RWPE2 (cell line): ENCODE measurements around the gene SRGAP1.

Source experiments
- ATAC-seq: fragments of 200-7000 bp; cut with Tn5 transposase; 3 replicates; pipeline ENCODE4 v1.9.1; 2021; ENCODE audit warnings: low read depth
- DNase-seq: peaks from one replicate; pipeline ENCODE4 v3.0.0-alpha.2; 2020; ENCODE audit warnings: low spot score
- H3K27ac ChIP-seq: fragments of 450-650 bp; 2 replicates; pipeline ENCODE4 v1.5.1; 2017; ENCODE audit warnings: mild to moderate bottlenecking; ENCODE audit not compliant: poor library complexity, severe bottlenecking
- H3K27me3 ChIP-seq: fragments of 250-450 bp; sonication (Bioruptor Pico); 2 replicates; pipeline ENCODE4 v1.5.1; 2021; ENCODE audit warnings: mild to moderate bottlenecking, moderate library complexity; ENCODE audit not compliant: insufficient read depth, poor library complexity, severe bottlenecking
- H3K36me3 ChIP-seq: fragments of 250-450 bp; sonication (Bioruptor Pico); 2 replicates; pipeline ENCODE4 v1.5.1; 2020; ENCODE audit warnings: low read depth, mild to moderate bottlenecking, moderate library complexity
- H3K4me1 ChIP-seq: fragments of 250-450 bp; sonication (Bioruptor Pico); 2 replicates; pipeline ENCODE4 v1.5.1; 2021; ENCODE audit warnings: mild to moderate bottlenecking, moderate library complexity; ENCODE audit not compliant: insufficient read depth, poor library complexity, severe bottlenecking
- H3K4me3 ChIP-seq: fragments of 250-450 bp; sonication (Bioruptor Pico); 2 replicates; pipeline ENCODE4 v1.5.1; 2021; ENCODE audit warnings: mild to moderate bottlenecking, moderate library complexity; ENCODE audit not compliant: severe bottlenecking
- H3K9me3 ChIP-seq: fragments of 250-450 bp; sonication (Bioruptor Pico); 2 replicates; pipeline ENCODE4 v1.5.1; 2021; ENCODE audit warnings: mild to moderate bottlenecking, moderate library complexity; ENCODE audit not compliant: severe bottlenecking
- TF ChIP-seq, protein P1 (sequence below): fragments of 450-650 bp; IDR thresholded peaks from one replicate; pipeline ENCODE4 v1.5.1; 2017; ENCODE audit warnings: mild to moderate bottlenecking, moderate library complexity; ENCODE audit not compliant: poor library complexity, severe bottlenecking

Gene SRGAP1

DNA sequence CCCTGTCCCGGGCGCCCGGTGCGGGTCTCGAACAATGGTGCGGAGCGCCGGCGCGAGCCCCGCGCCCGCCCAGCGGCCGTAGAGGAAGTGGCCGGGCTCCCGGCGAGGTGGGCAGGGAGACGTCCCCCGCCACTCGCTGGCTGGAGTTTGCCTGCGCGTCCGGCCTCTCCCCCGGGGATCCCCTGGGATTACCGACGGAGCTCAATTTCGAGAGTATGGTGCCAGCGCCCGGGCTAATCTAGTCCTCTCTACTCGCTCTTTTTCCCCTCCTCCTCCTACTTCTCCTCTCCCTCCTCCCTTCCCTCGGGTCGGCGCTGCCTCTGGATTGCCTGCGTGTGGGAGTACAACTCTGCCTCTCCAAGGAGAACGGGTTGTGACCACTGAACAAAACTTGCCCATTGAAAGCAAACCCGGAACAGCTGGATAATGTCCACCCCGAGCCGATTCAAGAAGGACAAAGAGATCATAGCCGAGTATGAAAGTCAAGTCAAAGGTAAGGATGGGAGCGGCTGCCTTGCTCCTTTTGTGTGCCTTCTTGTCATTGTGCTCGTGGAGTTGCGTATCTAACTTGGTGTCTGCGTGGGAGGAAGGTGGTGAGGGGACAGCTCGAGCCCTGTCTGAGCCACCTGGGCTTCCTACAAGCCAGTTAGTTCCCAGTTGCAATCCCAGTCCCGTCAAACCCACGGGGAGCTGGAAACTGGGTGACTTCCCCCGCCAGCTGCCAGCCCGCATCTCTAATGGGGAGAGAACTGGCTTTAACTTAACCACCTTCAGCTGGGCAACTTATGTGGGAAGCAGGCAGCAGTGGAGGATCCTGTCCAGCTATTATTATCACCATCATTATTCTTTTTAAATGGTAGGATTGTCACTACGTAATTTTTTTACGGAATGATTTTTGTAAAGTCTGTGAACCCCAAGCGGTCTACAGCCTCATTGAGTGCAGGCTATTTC, at the start of gene SRGAP1:
Gene SRGAP1, plus strand, starts transcription at position 310 of the 951 bp plus-strand sequence. Its CDS starts 117 bp downstream, at position 427.
- Histone ChIP-seq H3K9me3 (no peaks in the 10 kb centered on the region), H3K4me3 (peak within 1 kb of the TSS; percentile 73), H3K4me1 (peaks cover 26% of the 10 kb centered on the region), H3K27me3 (no peaks in the 10 kb centered on the region), H3K27ac (peak within 1 kb of the TSS; percentile 84), H3K36me3 (peaks cover 5% of the 10 kb centered on the region; the same call in 1 of the 2 replicates)
- TF ChIP-seq, protein P1, sequence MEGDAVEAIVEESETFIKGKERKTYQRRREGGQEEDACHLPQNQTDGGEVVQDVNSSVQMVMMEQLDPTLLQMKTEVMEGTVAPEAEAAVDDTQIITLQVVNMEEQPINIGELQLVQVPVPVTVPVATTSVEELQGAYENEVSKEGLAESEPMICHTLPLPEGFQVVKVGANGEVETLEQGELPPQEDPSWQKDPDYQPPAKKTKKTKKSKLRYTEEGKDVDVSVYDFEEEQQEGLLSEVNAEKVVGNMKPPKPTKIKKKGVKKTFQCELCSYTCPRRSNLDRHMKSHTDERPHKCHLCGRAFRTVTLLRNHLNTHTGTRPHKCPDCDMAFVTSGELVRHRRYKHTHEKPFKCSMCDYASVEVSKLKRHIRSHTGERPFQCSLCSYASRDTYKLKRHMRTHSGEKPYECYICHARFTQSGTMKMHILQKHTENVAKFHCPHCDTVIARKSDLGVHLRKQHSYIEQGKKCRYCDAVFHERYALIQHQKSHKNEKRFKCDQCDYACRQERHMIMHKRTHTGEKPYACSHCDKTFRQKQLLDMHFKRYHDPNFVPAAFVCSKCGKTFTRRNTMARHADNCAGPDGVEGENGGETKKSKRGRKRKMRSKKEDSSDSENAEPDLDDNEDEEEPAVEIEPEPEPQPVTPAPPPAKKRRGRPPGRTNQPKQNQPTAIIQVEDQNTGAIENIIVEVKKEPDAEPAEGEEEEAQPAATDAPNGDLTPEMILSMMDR: no peak
- DNase-seq: peak; percentile 67
- peak; percentile 7 for ATAC-seq

DNA sequence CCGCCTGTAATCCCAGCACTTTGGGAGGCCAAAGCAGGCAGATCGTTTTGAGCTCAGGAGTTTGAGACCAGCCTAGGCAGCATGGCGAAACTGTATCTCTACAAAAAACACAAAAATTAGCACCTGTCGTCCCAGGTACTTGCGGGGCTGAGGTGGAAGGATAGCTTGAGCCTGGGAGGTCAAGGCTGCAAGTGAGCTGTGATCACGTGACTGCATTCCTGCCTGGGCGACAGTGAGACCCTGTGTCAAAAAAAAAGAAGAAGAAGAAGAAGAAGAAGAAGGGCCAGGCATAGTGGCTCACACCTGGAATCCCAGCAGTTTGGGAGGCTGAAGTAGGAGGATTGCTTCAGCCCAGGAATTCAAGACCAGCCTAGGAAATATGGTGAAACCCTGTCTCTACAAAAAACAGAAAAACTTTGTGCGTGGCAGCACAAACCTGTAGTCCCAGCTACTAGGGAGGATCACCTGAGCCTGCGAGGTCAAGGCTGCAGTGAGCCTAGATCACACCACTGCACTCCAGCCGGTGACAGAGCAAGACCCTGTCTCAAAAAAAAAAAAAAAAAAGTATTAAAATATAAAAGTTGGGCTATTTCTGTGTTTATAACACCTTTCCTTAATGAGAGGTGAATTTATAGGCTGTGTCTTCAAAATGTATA, 49.3 kb upstream of the SRGAP1 start:
- H3K9me3 ChIP-seq: no peaks in the 10 kb centered on the region
- DNase-seq (no peak), ATAC-seq (no peak)
- peaks cover 20% of the 10 kb centered on the region for H3K36me3 ChIP-seq
- H3K27ac ChIP-seq: no peak overlapping the region
- TF ChIP-seq, protein P1: no peak
- no peaks in the 10 kb centered on the region for H3K27me3 ChIP-seq
- H3K4me1 ChIP-seq: no peaks in the 10 kb centered on the region
- H3K4me3 ChIP-seq: no peak overlapping the region

DNA sequence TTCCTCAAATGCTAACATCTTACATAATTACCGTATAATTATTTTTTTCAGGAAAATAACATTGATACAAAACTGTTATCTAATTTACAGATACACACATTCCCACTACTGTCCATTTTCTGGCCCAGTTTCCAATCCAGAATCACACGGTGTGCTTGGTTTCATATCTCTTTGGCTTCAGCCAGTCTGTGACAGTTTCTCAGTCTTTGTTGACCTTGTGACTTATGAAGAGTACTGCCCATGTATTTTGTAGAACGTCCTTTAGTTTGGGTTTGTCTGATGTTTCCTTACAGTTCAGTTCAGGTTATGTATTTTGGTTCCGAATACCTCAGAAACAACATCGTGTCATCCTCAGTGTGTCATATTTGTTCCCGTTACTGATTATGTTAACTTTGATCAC, 48.6 kb upstream of the SRGAP1 start:
- TF ChIP-seq, protein P1: no peak
- no peak for DNase-seq
- peaks cover 13% of the 10 kb centered on the region for H3K36me3 ChIP-seq
- no peaks in the 10 kb centered on the region for H3K27me3 ChIP-seq
- ATAC-seq: no peak
- no peak overlapping the region for H3K4me3 ChIP-seq
- no peak overlapping the region for H3K27ac ChIP-seq
- no peaks in the 10 kb centered on the region for H3K4me1 ChIP-seq
- no peaks in the 10 kb centered on the region for H3K9me3 ChIP-seq

DNA sequence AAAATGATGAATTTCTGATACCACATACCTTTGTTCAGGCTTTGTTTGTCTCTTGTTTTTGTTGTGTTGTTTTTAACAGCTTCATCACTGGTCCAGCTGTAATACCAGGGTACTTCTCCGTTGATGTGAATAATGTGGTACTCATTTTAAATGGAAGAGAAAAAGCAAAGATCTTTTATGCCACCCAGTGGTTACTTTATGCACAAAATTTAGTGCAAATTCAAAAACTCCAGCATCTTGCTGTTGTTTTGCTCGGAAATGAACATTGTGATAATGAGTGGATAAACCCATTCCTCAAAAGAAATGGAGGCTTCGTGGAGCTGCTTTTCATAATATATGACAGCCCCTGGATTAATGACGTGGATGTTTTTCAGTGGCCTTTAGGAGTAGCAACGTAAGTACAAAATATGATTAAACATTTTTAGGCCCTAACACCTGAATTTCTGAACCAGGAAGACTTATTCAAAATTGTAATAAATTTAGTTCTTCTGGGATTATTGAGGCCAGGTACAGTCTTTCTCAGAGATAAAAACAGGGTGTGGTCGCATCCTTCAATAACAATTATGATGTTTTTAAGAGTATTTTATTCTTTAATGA, 42.4 kb upstream of the SRGAP1 start:
- Histone ChIP-seq H3K36me3 (peaks cover 12% of the 10 kb centered on the region; the same call in 1 of the 2 replicates), H3K4me1 (no peaks in the 10 kb centered on the region), H3K4me3 (no peak overlapping the region), H3K27me3 (no peaks in the 10 kb centered on the region), H3K27ac (no peak overlapping the region), H3K9me3 (no peaks in the 10 kb centered on the region)
- TF ChIP-seq, protein P1: peak; percentile 81
- DNase-seq (no peak), ATAC-seq (no peak)
